Neuronal stem cell (in vitro differentiated cells): ENCODE data around the gene RNF181.
"Not testable (repeated sequence)": the region's sequence is repeated elsewhere in the genome, so short reads cannot be mapped to it uniquely, and the experiment has no call there.

Experiments
- DNase-seq: peaks from one replicate; pipeline ENCODE4 v3.0.0-alpha.2; 2013; ENCODE audit warnings: low spot score
- H2AFZ ChIP-seq: one replicate; pipeline ENCODE4 v1.6.1; 2013; ENCODE audit warnings: mild to moderate bottlenecking, low read length, inconsistent platforms
- H2AK5ac ChIP-seq: 2 replicates; pipeline ENCODE4 v1.6.1; 2013; ENCODE audit warnings: low read depth, mild to moderate bottlenecking, inconsistent platforms, low read length, moderate library complexity, mixed read lengths
- H2BK120ac ChIP-seq: 2 replicates; pipeline ENCODE4 v1.6.1; 2013; ENCODE audit warnings: low read depth, mild to moderate bottlenecking, inconsistent platforms, low read length, moderate library complexity, mixed read lengths
- H2BK12ac ChIP-seq: one replicate; pipeline ENCODE4 v1.6.1; 2013; ENCODE audit warnings: low read length, inconsistent platforms
- H2BK15ac ChIP-seq: 2 replicates; pipeline ENCODE4 v1.6.1; 2013; ENCODE audit warnings: mild to moderate bottlenecking, low read length, inconsistent platforms, mixed read lengths
- H2BK5ac ChIP-seq: one replicate; pipeline ENCODE4 v1.6.1; 2013; ENCODE audit warnings: inconsistent platforms, mild to moderate bottlenecking, low read length, moderate library complexity
- H3K14ac ChIP-seq: one replicate; pipeline ENCODE4 v1.6.1; 2013; ENCODE audit warnings: low read length, inconsistent platforms
- H3K18ac ChIP-seq: 2 replicates; pipeline ENCODE4 v1.6.1; 2013; ENCODE audit warnings: low read length, inconsistent platforms
- H3K23ac ChIP-seq: 2 replicates; pipeline ENCODE4 v1.6.1; 2013; ENCODE audit warnings: low read depth, mild to moderate bottlenecking, mixed read lengths, low read length, inconsistent platforms; ENCODE audit not compliant: poor library complexity
- H3K27ac ChIP-seq: replicated peaks from 3 replicates; pipeline ENCODE4 v1.5.1; 2013; ENCODE audit warnings: low read length, inconsistent platforms
- H3K27me3 ChIP-seq, 3 experiments: 2 replicates each; pipeline ENCODE4 v1.6.1; 2013; ENCODE audit warnings: low read length in 3 of 3, mild to moderate bottlenecking in 2 of 3, inconsistent platforms in 1 of 3, low read depth in 1 of 3, mixed read lengths in 1 of 3, moderate library complexity in 1 of 3; ENCODE audit not compliant: control insufficient read depth in 3 of 3, insufficient read depth in 3 of 3
- H3K36me3 ChIP-seq, 2 donors: replicated peaks in 1 of 2; 2 replicates each; pipeline ENCODE4 v1.6.1; 2013; ENCODE audit warnings: low read length in 2 of 2; ENCODE audit not compliant: control insufficient read depth in 2 of 2, insufficient read depth in 2 of 2
- H3K4ac ChIP-seq: 2 replicates; pipeline ENCODE4 v1.6.1; 2013; ENCODE audit warnings: inconsistent platforms, mild to moderate bottlenecking, low read length, moderate library complexity
- H3K4me1 ChIP-seq, 2 donors: 1 replicate in 1 of 2; 2 replicates in 1 of 2; pipeline ENCODE4 v1.6.1; 2013; ENCODE audit warnings: low read length in 2 of 2, low read depth in 1 of 2; ENCODE audit not compliant: control insufficient read depth in 2 of 2, insufficient read depth in 1 of 2
- H3K4me2 ChIP-seq: one replicate; pipeline ENCODE4 v1.6.1; 2013; ENCODE audit warnings: mild to moderate bottlenecking, low read length, inconsistent platforms; ENCODE audit not compliant: insufficient read depth, poor library complexity, severe bottlenecking
- H3K4me3 ChIP-seq, 2 donors: 2 replicates each; pipeline ENCODE4 v1.5.1; 2013; ENCODE audit warnings: low read length in 2 of 2, mild to moderate bottlenecking in 2 of 2, inconsistent platforms in 1 of 2, moderate library complexity in 1 of 2
- H3K79me1 ChIP-seq: one replicate; pipeline ENCODE4 v1.6.1; 2013; ENCODE audit warnings: low read depth, mild to moderate bottlenecking, inconsistent platforms, low read length, moderate library complexity
- H3K9ac ChIP-seq: one replicate; pipeline ENCODE4 v1.6.1; 2013; ENCODE audit warnings: mild to moderate bottlenecking, low read depth, low read length, inconsistent platforms; ENCODE audit not compliant: poor library complexity
- H3K9me3 ChIP-seq, 2 donors: replicated peaks in 1 of 2; 2 replicates each; pipeline versions ENCODE3 to v1.6.1; 2013; ENCODE audit warnings: low read length in 2 of 2, mild to moderate bottlenecking in 2 of 2, inconsistent platforms in 1 of 2, low read depth in 1 of 2, mixed read lengths in 1 of 2, moderate library complexity in 1 of 2; ENCODE audit not compliant: control insufficient read depth in 2 of 2, insufficient read depth in 1 of 2
- H4K8ac ChIP-seq: one replicate; pipeline ENCODE4 v1.6.1; 2013; ENCODE audit warnings: low read depth, mild to moderate bottlenecking, inconsistent platforms, low read length, moderate library complexity
- H4K91ac ChIP-seq: one replicate; pipeline ENCODE4 v1.6.1; 2013; ENCODE audit warnings: low read length, low read depth, mild to moderate bottlenecking, inconsistent platforms; ENCODE audit not compliant: poor library complexity
- WGBS, 2 donors: extraction: QIAGEN DNeasy Blood & Tissue Kit; methylation state at CpG; one replicate each; pipeline ENCODE4 v1.1.7; 2013; ENCODE audit warnings: missing lambda C conversion rate in 2 of 2, mixed read lengths in 1 of 2; ENCODE audit not compliant: insufficient read length in 2 of 2, insufficient replicate concordance in 1 of 2; ENCODE audit errors: extremely low coverage in 2 of 2; 5-methylcytosine and 5-hydroxymethylcytosine counted together

RNF181 gene

GRCh38 chr2:85557130-85557529, 38.4 kb upstream of the RNF181 start:
- no peak overlapping the region for H2BK12ac ChIP-seq
- no peak overlapping the region for H3K18ac ChIP-seq
- no peaks in the 10 kb centered on the region for H3K27me3 ChIP-seq
- H3K4me3 ChIP-seq, result no peak overlapping the region
- DNase-seq, result no peak
- H3K27ac ChIP-seq, result no peak overlapping the region
- H3K79me1 ChIP-seq, result peaks cover 4% of the 10 kb centered on the region
- no peak overlapping the region for H2BK120ac ChIP-seq
- no peak overlapping the region for H2AFZ ChIP-seq
- no peak overlapping the region for H3K4ac ChIP-seq
- no peak overlapping the region for H3K14ac ChIP-seq
- H4K8ac ChIP-seq, result no peak overlapping the region
- H2AK5ac ChIP-seq, result no peak overlapping the region
- peaks cover 0 to 2% of the 10 kb centered on the region in 2 donors for H3K4me1 ChIP-seq
- H3K23ac ChIP-seq, result no peak overlapping the region
- H3K9me3 ChIP-seq, result no peaks in the 10 kb centered on the region
- H2BK5ac ChIP-seq, result no peak overlapping the region
- no peak overlapping the region for H3K4me2 ChIP-seq
- peaks cover 28 to 68% of the 10 kb centered on the region in 2 donors for H3K36me3 ChIP-seq
- H2BK15ac ChIP-seq, result no peak overlapping the region
- no peak overlapping the region for H3K9ac ChIP-seq
- no CpG with 5 or more reads among the region's 5 CpGs for WGBS, 2 donors
- H4K91ac ChIP-seq, result no peak overlapping the region

GRCh38 chr2:85558160-85558559, 37.4 kb upstream of the RNF181 start:
- no peak overlapping the region for H3K18ac ChIP-seq
- H3K4ac ChIP-seq, result no peak overlapping the region
- no peak overlapping the region for H2BK12ac ChIP-seq
- no peak overlapping the region for H2AFZ ChIP-seq
- H3K9me3 ChIP-seq, result no peaks in the 10 kb centered on the region
- H2BK15ac ChIP-seq, result no peak overlapping the region
- no peak overlapping the region for H3K23ac ChIP-seq
- peaks cover 21 to 58% of the 10 kb centered on the region in 2 donors for H3K36me3 ChIP-seq
- H3K79me1 ChIP-seq, result peaks cover 4% of the 10 kb centered on the region
- no peak overlapping the region for H4K8ac ChIP-seq
- peaks cover 0 to 2% of the 10 kb centered on the region in 2 donors for H3K4me1 ChIP-seq
- no peak overlapping the region for H2BK120ac ChIP-seq
- H3K4me2 ChIP-seq, result no peak overlapping the region
- H3K27ac ChIP-seq, result no peak overlapping the region
- no peak for DNase-seq
- H3K27me3 ChIP-seq, result no peaks in the 10 kb centered on the region
- no peak overlapping the region for H4K91ac ChIP-seq
- WGBS, 2 donors, result no CpG with 5 or more reads among the region's 1 CpG
- H2BK5ac ChIP-seq, result no peak overlapping the region
- H2AK5ac ChIP-seq, result no peak overlapping the region
- H3K9ac ChIP-seq, result no peak overlapping the region
- H3K14ac ChIP-seq, result no peak overlapping the region
- no peak overlapping the region for H3K4me3 ChIP-seq

- peak overlapping the region; percentile 81 for H3K4me2 ChIP-seq
- H2BK15ac ChIP-seq, H4K91ac ChIP-seq, H2BK12ac ChIP-seq, H3K9ac ChIP-seq, H2BK5ac ChIP-seq, H3K9me3 ChIP-seq, H3K23ac ChIP-seq, H2AFZ ChIP-seq, H4K8ac ChIP-seq, H2AK5ac ChIP-seq, H3K14ac ChIP-seq, DNase-seq, H3K4me1 ChIP-seq, H3K27me3 ChIP-seq, H3K79me1 ChIP-seq, H3K18ac ChIP-seq, H2BK120ac ChIP-seq, H3K4ac ChIP-seq, H3K27ac ChIP-seq: not testable (repeated sequence)
- peaks cover 11 to 38% of the 10 kb centered on the region in 2 donors for H3K36me3 ChIP-seq
- WGBS, 2 donors, result no CpG with 5 or more reads among the region's 12 CpGs
- peak overlapping the region; percentile 87 to 89 for H3K4me3 ChIP-seq
Measured at GRCh38 chr2:85560403-85560726, 35.2 kb upstream of the RNF181 start.

GRCh38 chr2:85560812-85561279, 34.7 kb upstream of the RNF181 start:
- Histone ChIP-seq H3K9me3 (no peaks in the 10 kb centered on the region), H4K91ac (no peak overlapping the region), H3K23ac (no peak overlapping the region), H3K36me3 (peaks cover 11 to 33% of the 10 kb centered on the region in 2 donors), H3K79me1 (peaks cover 4% of the 10 kb centered on the region), H3K27ac (no peak overlapping the region), H3K14ac (no peak overlapping the region), H3K9ac (no peak overlapping the region), H2AK5ac (no peak overlapping the region), H3K4me2 (peak overlapping the region; percentile 81), H2BK12ac (no peak overlapping the region), H3K18ac (no peak overlapping the region), H3K4me1 (peaks cover 0 to 2% of the 10 kb centered on the region in 2 donors), H3K27me3 (no peaks in the 10 kb centered on the region), H4K8ac (no peak overlapping the region), H3K4ac (no peak overlapping the region), H2AFZ (peak overlapping the region; percentile 90), H2BK15ac (no peak overlapping the region), H2BK5ac (no peak overlapping the region), H2BK120ac (no peak overlapping the region), H3K4me3 (peak overlapping the region; percentile 87 to 89)
- WGBS, 2 donors, result no CpG with 5 or more reads among the region's 14 CpGs
- no peak for DNase-seq
